H9 (cell line): ENCODE results near the gene SLC35B2. TPM values are rescaled to one million over a fixed set of nuclear protein-coding genes. Genes with fewer than 3 reads are reported as not detected.
A peak's percentile ranks its signal among the peaks of the same experiment; 100 is the strongest.

Source experiments
- DNase-seq: peaks from one replicate; pipeline ENCODE4 v3.0.0-alpha.2; 2017
- H2AFZ ChIP-seq: one replicate; pipeline ENCODE4 v1.6.1; 2013; ENCODE audit warnings: mild to moderate bottlenecking, low read length, control low read depth, moderate library complexity
- H2AK5ac ChIP-seq: 2 replicates; pipeline ENCODE4 v1.6.1; 2013; ENCODE audit warnings: low read length, control low read depth, mixed read lengths; ENCODE audit not compliant: insufficient read length
- H2BK120ac ChIP-seq: one replicate; pipeline ENCODE4 v1.6.1; 2013; ENCODE audit warnings: low read depth, mild to moderate bottlenecking, low read length, control low read depth, inconsistent platforms; ENCODE audit not compliant: poor library complexity, severe bottlenecking
- H2BK12ac ChIP-seq: 2 replicates; pipeline ENCODE4 v1.6.1; 2013; ENCODE audit warnings: low read length, control low read depth, mixed read lengths, low read depth; ENCODE audit not compliant: insufficient read length
- H2BK15ac ChIP-seq: 2 replicates; pipeline ENCODE4 v1.6.1; 2013; ENCODE audit warnings: low read depth, low read length, control low read depth
- H2BK20ac ChIP-seq: one replicate; pipeline ENCODE4 v1.6.1; 2013; ENCODE audit warnings: low read depth, mild to moderate bottlenecking, low read length, control low read depth, inconsistent platforms; ENCODE audit not compliant: poor library complexity, severe bottlenecking
- H2BK5ac ChIP-seq: 2 replicates; pipeline ENCODE4 v1.6.1; 2013; ENCODE audit warnings: low read length, control low read depth, mixed read lengths; ENCODE audit not compliant: insufficient read length
- H3K14ac ChIP-seq: 2 replicates; pipeline ENCODE4 v1.6.1; 2013; ENCODE audit warnings: low read length, control low read depth; ENCODE audit not compliant: insufficient read depth
- H3K18ac ChIP-seq: 2 replicates; pipeline ENCODE4 v1.6.1; 2013; ENCODE audit warnings: low read depth, mild to moderate bottlenecking, mixed read lengths, low read length, control low read depth; ENCODE audit not compliant: insufficient read length
- H3K23ac ChIP-seq: 2 replicates; pipeline ENCODE4 v1.6.1; 2013; ENCODE audit warnings: low read length, control low read depth, mixed read lengths, low read depth; ENCODE audit not compliant: insufficient read length
- H3K23me2 ChIP-seq: 2 replicates; pipeline ENCODE4 v1.6.1; 2013; ENCODE audit warnings: low read depth, mild to moderate bottlenecking, mixed read lengths, low read length, control low read depth; ENCODE audit not compliant: insufficient read length, poor library complexity, severe bottlenecking
- H3K27ac ChIP-seq: 2 replicates; pipeline ENCODE4 v1.5.1; 2013; ENCODE audit warnings: low read length, control low read depth, mixed read lengths, low read depth; ENCODE audit not compliant: insufficient read length
- H3K27me3 ChIP-seq: 2 replicates; pipeline ENCODE4 v1.6.1; 2013; ENCODE audit warnings: low read length, control low read depth, inconsistent platforms; ENCODE audit not compliant: insufficient read depth
- H3K4ac ChIP-seq: 2 replicates; pipeline ENCODE4 v1.6.1; 2013; ENCODE audit warnings: low read depth, mild to moderate bottlenecking, control low read depth, inconsistent platforms, low read length, moderate library complexity
- H3K4me1 ChIP-seq: 2 replicates; pipeline ENCODE4 v1.6.1; 2013; ENCODE audit warnings: low read length, control low read depth, inconsistent platforms; ENCODE audit not compliant: insufficient read depth
- H3K4me2 ChIP-seq: 2 replicates; pipeline ENCODE4 v1.6.1; 2013; ENCODE audit warnings: low read length, control low read depth, mixed read lengths; ENCODE audit not compliant: insufficient read length, insufficient read depth
- H3K56ac ChIP-seq: 2 replicates; pipeline ENCODE4 v1.6.1; 2013; ENCODE audit warnings: low read depth, mild to moderate bottlenecking, mixed read lengths, low read length, control low read depth; ENCODE audit not compliant: insufficient read length
- H3K79me1 ChIP-seq: 2 replicates; pipeline ENCODE4 v1.6.1; 2013; ENCODE audit warnings: low read depth, mild to moderate bottlenecking, moderate library complexity, low read length, control low read depth, inconsistent platforms; ENCODE audit not compliant: insufficient read depth, poor library complexity, severe bottlenecking
- H3K79me2 ChIP-seq: 2 replicates; pipeline ENCODE4 v1.6.1; 2013; ENCODE audit warnings: low read length, control low read depth, inconsistent platforms; ENCODE audit not compliant: insufficient read depth
- H3K9ac ChIP-seq: 2 replicates; pipeline ENCODE4 v1.6.1; 2013; ENCODE audit warnings: low read length, control low read depth, mixed read lengths; ENCODE audit not compliant: insufficient read length; ENCODE audit errors: extremely low read depth
- H3K9me3 ChIP-seq: one replicate; pipeline ENCODE4 v1.6.1; 2013; ENCODE audit warnings: low read depth, low read length, inconsistent platforms; ENCODE audit not compliant: control insufficient read depth
- H3T11ph ChIP-seq: one replicate; pipeline ENCODE4 v1.6.1; 2013; ENCODE audit warnings: mild to moderate bottlenecking, low read length, control low read depth, inconsistent platforms
- H4K20me1 ChIP-seq: one replicate; pipeline ENCODE4 v1.6.1; 2013; ENCODE audit not compliant: control insufficient read depth, insufficient read length, insufficient read depth
- H4K5ac ChIP-seq: 2 replicates; pipeline ENCODE4 v1.6.1; 2013; ENCODE audit warnings: low read depth, mild to moderate bottlenecking, mixed read lengths, low read length, control low read depth; ENCODE audit not compliant: insufficient read length
- H4K8ac ChIP-seq: replicated peaks from 2 replicates; pipeline ENCODE4 v1.6.1; 2013; ENCODE audit warnings: low read length, control low read depth, mixed read lengths, low read depth; ENCODE audit not compliant: insufficient read length
- H4K91ac ChIP-seq: 2 replicates; pipeline ENCODE4 v1.6.1; 2013; ENCODE audit warnings: low read depth, mild to moderate bottlenecking, moderate library complexity, mixed read lengths, low read length, control low read depth; ENCODE audit not compliant: insufficient read length
- H3K27ac Mint-ChIP-seq, 3 experiments: 2 replicates in 2 of 3; 3 replicates in 1 of 3; pipeline ENCODE4 v1.8.0; 2020 to 2021; ENCODE audit warnings: mixed read lengths in 3 of 3, mild to moderate bottlenecking in 1 of 3, moderate library complexity in 1 of 3
- H3K27me3 Mint-ChIP-seq: 2 replicates; pipeline ENCODE4 v1.8.0; 2021; ENCODE audit warnings: low read depth, mild to moderate bottlenecking, moderate library complexity, mixed read lengths
- H3K36me3 Mint-ChIP-seq, 3 experiments: 2 replicates in 2 of 3; 3 replicates in 1 of 3; pipeline ENCODE4 v1.8.0; 2020 to 2021; ENCODE audit warnings: low read depth in 3 of 3, mixed read lengths in 3 of 3; ENCODE audit not compliant: insufficient read depth in 1 of 3
- H3K4me1 Mint-ChIP-seq, 2 experiments: 2 replicates each; pipeline ENCODE4 v1.8.0; 2020; ENCODE audit warnings: mixed read lengths in 2 of 2
- H3K4me3 Mint-ChIP-seq, 2 experiments: 2 replicates in 1 of 2; 3 replicates in 1 of 2; pipeline ENCODE4 v1.8.0; 2020 to 2021; ENCODE audit warnings: mild to moderate bottlenecking in 2 of 2, mixed read lengths in 2 of 2, moderate library complexity in 1 of 2
- H3K9me3 Mint-ChIP-seq, 2 experiments: 2 replicates in 1 of 2; 3 replicates in 1 of 2; pipeline ENCODE4 v1.8.0; 2020; ENCODE audit warnings: mild to moderate bottlenecking in 2 of 2, mixed read lengths in 2 of 2, moderate library complexity in 1 of 2
- WGBS: extraction: QIAGEN DNeasy Blood & Tissue Kit; methylation state at CpG from one replicate; pipeline ENCODE4 v1.1.7; 2013; ENCODE audit warnings: missing lambda C conversion rate, low lambda C conversion rate, mixed read lengths; ENCODE audit not compliant: insufficient read length; ENCODE audit errors: extremely low coverage; 5-methylcytosine and 5-hydroxymethylcytosine counted together
- total RNA-seq: library from RNA; stranded (reverse); gene quantifications from 2 replicates; pipeline ENCODE4 v1.2.1, GENCODE V29; 2021
- TF ChIP-seq, protein P1 (sequence below): fragments of 200-600 bp; sonication (generic); conservative IDR thresholded peaks from 3 replicates; pipeline ENCODE4 v1.8.0; 2021; ENCODE audit warnings: antibody characterized with exemption, mild to moderate bottlenecking

Gene SLC35B2
- total RNA-seq, 1 experiment from 2014 or later, result 34.5 TPM

- Histone ChIP-seq H3K56ac (no peak overlapping the region), H3T11ph (no peak overlapping the region), H2BK12ac (no peak overlapping the region), H3K79me1 (no peaks in the 10 kb centered on the region), H3K14ac (no peak overlapping the region; the same call in 1 of the 2 replicates), H3K9me3 (no peaks in the 10 kb centered on the region), H3K23ac (no peak overlapping the region), H2BK5ac (no peak overlapping the region), H2AFZ (no peak overlapping the region), H2BK120ac (no peak overlapping the region), H3K27ac (no peak overlapping the region), H2BK20ac (no peak overlapping the region), H4K5ac (no peak overlapping the region), H3K18ac (no peak overlapping the region), H4K20me1 (no peaks in the 10 kb centered on the region), H2BK15ac (no peak overlapping the region), H4K8ac (no peak overlapping the region), H4K91ac (no peak overlapping the region), H3K4me1 (peaks cover 16% of the 10 kb centered on the region; the same call in 1 of the 2 replicates), H2AK5ac (no peak overlapping the region), H3K4me2 (peak overlapping the region; percentile 1), H3K9ac (peak overlapping the region; percentile 15), H3K79me2 (no peaks in the 10 kb centered on the region), H3K23me2 (peaks cover 8% of the 10 kb centered on the region), H3K27me3 (no peaks in the 10 kb centered on the region), H3K4ac (no peak overlapping the region)
- Mint-ChIP-seq H3K27me3 (peaks cover 4% of the 10 kb centered on the region), H3K27ac (peak overlapping the region in 2 of 3 experiments; percentile 53 to 100; a peak in 1 of 7 replicates), H3K4me3 (peak overlapping the region in 1 of 2 experiments; percentile 83; a peak in 2 of 5 replicates), H3K4me1 (peaks cover 44 to 45% of the 10 kb centered on the region in 2 experiments), H3K9me3 (no peaks in the 10 kb centered on the region), H3K36me3 (peaks cover 0 to 3% (median 0%) of the 10 kb centered on the region in 3 experiments; a peak in 2 of 7 replicates)
- no CpG with 5 or more reads among the region's 16 CpGs for WGBS
- DNase-seq, result peak; percentile 81
- TF ChIP-seq, protein P1, sequence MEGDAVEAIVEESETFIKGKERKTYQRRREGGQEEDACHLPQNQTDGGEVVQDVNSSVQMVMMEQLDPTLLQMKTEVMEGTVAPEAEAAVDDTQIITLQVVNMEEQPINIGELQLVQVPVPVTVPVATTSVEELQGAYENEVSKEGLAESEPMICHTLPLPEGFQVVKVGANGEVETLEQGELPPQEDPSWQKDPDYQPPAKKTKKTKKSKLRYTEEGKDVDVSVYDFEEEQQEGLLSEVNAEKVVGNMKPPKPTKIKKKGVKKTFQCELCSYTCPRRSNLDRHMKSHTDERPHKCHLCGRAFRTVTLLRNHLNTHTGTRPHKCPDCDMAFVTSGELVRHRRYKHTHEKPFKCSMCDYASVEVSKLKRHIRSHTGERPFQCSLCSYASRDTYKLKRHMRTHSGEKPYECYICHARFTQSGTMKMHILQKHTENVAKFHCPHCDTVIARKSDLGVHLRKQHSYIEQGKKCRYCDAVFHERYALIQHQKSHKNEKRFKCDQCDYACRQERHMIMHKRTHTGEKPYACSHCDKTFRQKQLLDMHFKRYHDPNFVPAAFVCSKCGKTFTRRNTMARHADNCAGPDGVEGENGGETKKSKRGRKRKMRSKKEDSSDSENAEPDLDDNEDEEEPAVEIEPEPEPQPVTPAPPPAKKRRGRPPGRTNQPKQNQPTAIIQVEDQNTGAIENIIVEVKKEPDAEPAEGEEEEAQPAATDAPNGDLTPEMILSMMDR, result no peak
Measured at GRCh38 chr6:44217332-44218143, 39.8 kb downstream of the SLC35B2 start.
